ENCODE data around the gene CBX1. TPM values are rescaled to one million over a fixed set of nuclear protein-coding genes. Genes with fewer than 3 reads are reported as not detected.

CBX1 gene
- total RNA-seq, 2 donors from 2014 or later: 15.8 to 34.2 TPM

GRCh38 chr17:48056246-48056745, 45.0 kb downstream of the CBX1 start:
- Histone ChIP-seq H3K36me3 (replicated peaks in 1 of 2; ENCODE audit: insufficient read depth in 1 of 2, low read depth in 2 of 2) (peaks cover 0 to 26% of the 10 kb centered on the region in 2 donors), H3K4me3 (no peak overlapping the region), H3K4me1 (peaks cover 43% of the 10 kb centered on the region), H3K27me3 (no peaks in the 10 kb centered on the region), H3K9me3 (no peaks in the 10 kb centered on the region), H3K27ac (no peak overlapping the region)
- no peak for TF ChIP-seq CTCF (IDR thresholded peaks at IDR 0.05)
- no peak for TF ChIP-seq POLR2A (IDR thresholded peaks at IDR 0.05)
- intact Hi-C loops (cut with DNase I): no loop called here
- DNase-seq (no peak), ATAC-seq (no peak)
- WGBS, 2 donors: 75 to 84% methylated on average over 4 to 10 of the region's 10 CpGs

GRCh38 chr17:48055531-48056245, 45.6 kb downstream of the CBX1 start:
- DNase-seq: no peak
- Histone ChIP-seq H3K27me3 (no peaks in the 10 kb centered on the region), H3K4me3 (no peak overlapping the region), H3K27ac (no peak overlapping the region), H3K4me1 (peaks cover 49% of the 10 kb centered on the region), H3K36me3 (replicated peaks in 1 of 2; ENCODE audit: insufficient read depth in 1 of 2, low read depth in 2 of 2) (peaks cover 0 to 26% of the 10 kb centered on the region in 2 donors), H3K9me3 (no peaks in the 10 kb centered on the region)
- intact Hi-C loops (cut with DNase I): no loop called here
- no peak for ATAC-seq
- 75 to 82% methylated on average over 5 of the region's 5 CpGs for WGBS, 2 donors
- TF ChIP-seq CTCF (IDR thresholded peaks at IDR 0.05) (no peak), POLR2A (IDR thresholded peaks at IDR 0.05) (no peak)

GRCh38 chr17:48054238-48055185, 46.8 kb downstream of the CBX1 start:
- intact Hi-C loops (cut with DNase I): no loop called here
- Histone ChIP-seq H3K27ac (peak overlapping the region in 2 of 4 donors; percentile 30 to 93), H3K27me3 (no peaks in the 10 kb centered on the region), H3K36me3 (replicated peaks in 1 of 2; ENCODE audit: insufficient read depth in 1 of 2, low read depth in 2 of 2) (peaks cover 0 to 24% of the 10 kb centered on the region in 2 donors), H3K4me3 (no peak overlapping the region), H3K9me3 (no peaks in the 10 kb centered on the region), H3K4me1 (peaks cover 61% of the 10 kb centered on the region)
- 54 to 77% methylated on average over 13 to 34 of the region's 34 CpGs for WGBS, 2 donors
- no peak for TF ChIP-seq CTCF (IDR thresholded peaks at IDR 0.05)
- TF ChIP-seq POLR2A (IDR thresholded peaks at IDR 0.05): no peak
- DNase-seq (peak; percentile 62 to 88 (median 82)), ATAC-seq (peak; percentile 69)

GRCh38 chr17:48053758-48054237, 47.5 kb downstream of the CBX1 start:
- Histone ChIP-seq H3K27me3 (no peaks in the 10 kb centered on the region), H3K4me3 (no peak overlapping the region), H3K4me1 (peaks cover 66% of the 10 kb centered on the region), H3K27ac (peak overlapping the region in 3 of 4 donors; percentile 30 to 93 (median 59)), H3K9me3 (no peaks in the 10 kb centered on the region), H3K36me3 (replicated peaks in 1 of 2; ENCODE audit: insufficient read depth in 1 of 2, low read depth in 2 of 2) (peaks cover 0 to 19% of the 10 kb centered on the region in 2 donors)
- ATAC-seq (no peak), DNase-seq (no peak)
- WGBS, 2 donors: 30 to 38% methylated on average over 6 of the region's 6 CpGs
- TF ChIP-seq POLR2A (IDR thresholded peaks at IDR 0.05) (peak in 2 of 3 donors; percentile 15 to 31), CTCF (IDR thresholded peaks at IDR 0.05) (no peak)
- intact Hi-C loops (cut with DNase I): no loop called here

Data from body of pancreas (tissue), 4 donors.